KMS-11 (cell line): ENCODE results near the gene SP6.

Experiments
- H2AFZ ChIP-seq: fragments of 200-600 bp; sonication (generic); 2 replicates; pipeline ENCODE4 v1.6.1; 2016; ENCODE audit warnings: antibody characterized with exemption, mixed run types, low read depth
- H3K27ac ChIP-seq: fragments of 200-600 bp; sonication (generic); 2 replicates; pipeline ENCODE4 v1.6.1; 2016; ENCODE audit warnings: mild to moderate bottlenecking, mixed run types
- H3K27me3 ChIP-seq: fragments of 200-600 bp; sonication (generic); 2 replicates; pipeline ENCODE4 v1.6.1; 2017; ENCODE audit warnings: mild to moderate bottlenecking, low read depth, mixed run types, moderate library complexity; ENCODE audit not compliant: insufficient read depth
- H3K36me3 ChIP-seq: fragments of 200-600 bp; sonication (generic); 2 replicates; pipeline ENCODE4 v1.6.1; 2017; ENCODE audit warnings: mild to moderate bottlenecking, mixed run types; ENCODE audit not compliant: insufficient read depth
- H3K4me1 ChIP-seq: fragments of 200-600 bp; sonication (generic); 2 replicates; pipeline ENCODE4 v1.6.1; 2016; ENCODE audit warnings: mild to moderate bottlenecking, low read depth, mixed run types; ENCODE audit not compliant: poor library complexity, severe bottlenecking
- H3K4me2 ChIP-seq: fragments of 200-600 bp; sonication (generic); 2 replicates; pipeline ENCODE4 v1.7.0; 2016; ENCODE audit warnings: mild to moderate bottlenecking, mixed run types
- H3K4me3 ChIP-seq: fragments of 200-600 bp; sonication (generic); IDR thresholded peaks from 2 replicates; pipeline ENCODE4 v1.6.1; 2017; ENCODE audit warnings: low read depth, low read length, mixed read lengths; ENCODE audit not compliant: insufficient read depth
- H3K79me2 ChIP-seq: fragments of 200-600 bp; sonication (generic); 2 replicates; pipeline ENCODE4 v1.6.1; 2016; ENCODE audit warnings: low read depth, mixed run types; ENCODE audit not compliant: insufficient read depth
- H3K9ac ChIP-seq: fragments of 200-600 bp; sonication (generic); 2 replicates; pipeline ENCODE4 v1.6.1; 2016; ENCODE audit warnings: mild to moderate bottlenecking, mixed run types
- H4K20me1 ChIP-seq: fragments of 200-600 bp; sonication (generic); 2 replicates; pipeline ENCODE4 v1.6.1; 2016; ENCODE audit warnings: mild to moderate bottlenecking, mixed run types; ENCODE audit not compliant: insufficient read depth
- CTCF ChIP-seq: fragments of 200-600 bp; sonication (generic); conservative IDR thresholded peaks from 2 replicates; pipeline ENCODE4 v1.6.1; 2017; ENCODE audit warnings: low read depth, mild to moderate bottlenecking, antibody characterized with exemption, low read length, moderate library complexity, mixed read lengths

The SP6 gene

DNA sequence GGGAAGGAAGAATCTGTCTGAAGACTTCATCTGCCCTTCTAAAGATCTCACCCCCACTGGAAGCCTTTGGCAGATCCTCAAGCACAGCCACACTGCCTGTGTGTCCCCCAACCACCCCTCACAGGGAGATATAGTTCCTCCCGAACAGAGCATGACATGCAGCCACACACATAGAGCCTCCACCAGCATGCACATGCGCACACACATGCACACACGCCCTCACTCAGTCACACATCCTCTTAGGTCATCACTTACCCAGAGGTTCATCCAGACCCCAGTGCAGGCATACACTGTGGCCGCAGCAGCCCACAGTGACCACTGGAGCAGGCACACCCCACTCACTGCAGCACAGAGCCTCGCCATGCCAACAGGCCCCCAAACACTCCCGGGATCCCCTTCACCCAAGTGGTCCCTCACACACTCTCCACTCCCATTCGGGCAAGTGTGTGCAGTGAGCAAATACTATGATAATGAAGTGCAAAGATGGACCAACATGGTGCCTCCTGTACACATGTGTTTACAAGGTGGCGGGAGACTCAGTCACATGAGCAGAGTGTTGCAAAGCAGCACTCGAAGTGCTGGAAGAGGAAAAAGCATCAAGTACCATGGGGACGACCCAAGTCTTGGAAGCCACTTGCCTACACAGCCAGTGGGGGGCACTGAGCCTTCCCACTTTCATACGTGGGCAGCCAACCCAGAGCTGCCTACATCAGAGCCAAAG, 17.0 kb upstream of the SP6 start:
- Histone ChIP-seq H4K20me1 (no peaks in the 10 kb centered on the region), H3K36me3 (no peaks in the 10 kb centered on the region), H3K27ac (no peak overlapping the region), H3K4me2 (no peak overlapping the region), H2AFZ (no peak overlapping the region), H3K4me3 (no peak overlapping the region), H3K4me1 (no peaks in the 10 kb centered on the region), H3K9ac (no peak overlapping the region), H3K79me2 (no peaks in the 10 kb centered on the region), H3K27me3 (peaks cover 92% of the 10 kb centered on the region)
- TF ChIP-seq CTCF: no peak

GRCh38 chr17:47866941-47867340, 16.0 kb upstream of the SP6 start:
- Histone ChIP-seq H3K9ac (no peak overlapping the region), H4K20me1 (no peaks in the 10 kb centered on the region), H3K4me3 (no peak overlapping the region), H3K27ac (no peak overlapping the region), H2AFZ (no peak overlapping the region), H3K4me2 (no peak overlapping the region), H3K36me3 (no peaks in the 10 kb centered on the region), H3K4me1 (no peaks in the 10 kb centered on the region), H3K27me3 (peaks cover 90% of the 10 kb centered on the region), H3K79me2 (no peaks in the 10 kb centered on the region)
- TF ChIP-seq CTCF: no peak

DNA sequence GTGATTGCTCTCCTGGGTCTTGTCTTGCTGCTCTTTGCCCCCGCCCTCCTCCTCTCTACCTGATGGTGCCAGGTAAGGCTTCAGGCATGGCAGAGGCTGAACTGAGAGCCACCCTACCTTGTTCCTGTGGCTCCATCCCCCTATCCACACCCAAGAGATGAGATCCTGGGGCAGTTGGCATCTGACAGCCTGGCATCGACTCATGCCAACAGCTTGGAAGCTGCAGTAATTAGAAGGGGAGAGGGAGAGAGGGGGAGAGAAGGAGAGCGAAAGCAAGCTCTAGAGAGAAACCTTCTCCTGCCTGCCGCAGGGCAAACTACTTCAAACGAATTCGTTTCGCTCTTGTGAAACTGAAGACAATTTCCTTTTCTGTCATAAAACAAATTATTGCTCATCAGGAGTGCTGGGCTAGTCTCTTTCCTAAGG, 13.8 kb upstream of the SP6 start:
- Histone ChIP-seq H3K27ac (no peak overlapping the region), H4K20me1 (no peaks in the 10 kb centered on the region), H3K79me2 (no peaks in the 10 kb centered on the region), H3K4me1 (no peaks in the 10 kb centered on the region), H2AFZ (no peak overlapping the region), H3K27me3 (peaks cover 86% of the 10 kb centered on the region), H3K4me2 (no peak overlapping the region), H3K36me3 (no peaks in the 10 kb centered on the region), H3K9ac (no peak overlapping the region), H3K4me3 (no peak overlapping the region)
- TF ChIP-seq CTCF: no peak

- peaks cover 84% of the 10 kb centered on the region for H3K27me3 ChIP-seq
- H3K4me1 ChIP-seq: no peaks in the 10 kb centered on the region
- H2AFZ ChIP-seq: no peak overlapping the region
- no peaks in the 10 kb centered on the region for H4K20me1 ChIP-seq
- no peak overlapping the region for H3K9ac ChIP-seq
- TF ChIP-seq CTCF: no peak
- no peak overlapping the region for H3K27ac ChIP-seq
- no peak overlapping the region for H3K4me2 ChIP-seq
- no peak overlapping the region for H3K4me3 ChIP-seq
- H3K36me3 ChIP-seq: no peaks in the 10 kb centered on the region
- no peaks in the 10 kb centered on the region for H3K79me2 ChIP-seq
Observed at GRCh38 chr17:47862621-47863440, 11.9 kb upstream of the SP6 start.
